Measurements from ENCODE around the gene DNER. TPM values are rescaled to one million over a fixed set of nuclear protein-coding genes. Genes with fewer than 3 reads are reported as not detected.

DNER gene
- total and polyA plus RNA-seq, 2 of the 4 experiments (the other 2 are of a cell fraction): under 0.01 to 0.14 TPM

DNA sequence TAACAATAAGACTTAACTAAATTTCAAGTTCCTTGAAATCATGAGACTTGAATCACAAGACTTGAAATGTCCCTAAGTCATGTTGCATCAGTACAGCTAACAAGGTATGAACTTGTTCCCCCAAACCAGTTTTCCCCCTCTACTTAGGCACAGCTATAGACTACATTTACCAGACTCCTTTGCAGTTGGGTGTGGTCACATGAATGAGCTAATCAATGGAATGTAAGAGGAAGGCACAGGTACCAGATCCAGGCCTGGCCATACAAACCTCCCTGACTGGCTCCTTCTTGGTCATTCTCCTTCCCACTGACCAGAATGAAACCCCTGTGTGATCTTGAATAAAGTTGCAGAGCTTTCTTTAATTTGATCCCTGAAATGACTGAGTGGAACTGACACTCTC, 77.8 kb downstream of the DNER start:
- H3K36me3 ChIP-seq (ENCODE audit: control insufficient read depth, insufficient read depth, low read length): no peaks in the 10 kb centered on the region
- H3K4me3 ChIP-seq (ENCODE audit: insufficient read depth, low read depth, low read length): no peak overlapping the region
- peaks cover 2% of the 10 kb centered on the region for H3K9me3 ChIP-seq (ENCODE audit: control insufficient read depth, insufficient read depth, low read length)
- ChIA-PET POLR2A (ENCODE audit: unreplicated experiment) (no interaction called here), CTCF (no interaction called here)
- dilution Hi-C loops (cut with HindIII; ENCODE audit: low sequenced_read_pairs, unreplicated experiment) (no loop called here), intact Hi-C loops (cut with micrococcal nuclease) (no loop called here), in situ Hi-C loops (cut with MboI; ENCODE audit: low sequenced_read_pairs) (no loop called here)
- no peak overlapping the region for H3K14ac ChIP-seq (replicated peaks; ENCODE audit: low read depth, low read length)
- H4K20me1 ChIP-seq (ENCODE audit: insufficient read depth, low read length): no peaks in the 10 kb centered on the region
- H2AK5ac ChIP-seq (ENCODE audit: low read depth, low read length): no peak overlapping the region
- no peak overlapping the region for H3K27ac ChIP-seq (ENCODE audit: insufficient read depth, low read length)
- H2BK120ac ChIP-seq (ENCODE audit: low read depth, low read length): no peak overlapping the region
- H3K27me3 ChIP-seq (ENCODE audit: control insufficient read depth, insufficient read depth, low read length): no peaks in the 10 kb centered on the region
- no peak overlapping the region for H3K23ac ChIP-seq (ENCODE audit: low read depth, low read length)
- no peak overlapping the region for H2AK9ac ChIP-seq (replicated peaks; ENCODE audit: low read depth, low read length, poor library complexity)
- H2BK15ac ChIP-seq (ENCODE audit: low read depth, low read length): no peak overlapping the region
- no peak overlapping the region for H3K4me2 ChIP-seq (ENCODE audit: low read depth, low read length)
- no peaks in the 10 kb centered on the region for H3K79me1 ChIP-seq (ENCODE audit: low read depth in 1 of 2, low read length in 2 of 2)
- BruUV-seq (replicated peaks): no TSS peak
- H4K8ac ChIP-seq (ENCODE audit: low read depth in 2 of 2, low read length in 2 of 2): no peak overlapping the region
- H3K56ac ChIP-seq (ENCODE audit: extremely low read depth, insufficient read depth, low read length): no peak overlapping the region
- H3K9ac ChIP-seq (ENCODE audit: low read depth, low read length): no peak overlapping the region
- no peaks in the 10 kb centered on the region for H3K4me1 ChIP-seq (ENCODE audit: control insufficient read depth, insufficient read depth, low read length)
- no peak overlapping the region for H3K4ac ChIP-seq (ENCODE audit: low read depth, low read length)
- TF ChIP-seq, protein P1, sequence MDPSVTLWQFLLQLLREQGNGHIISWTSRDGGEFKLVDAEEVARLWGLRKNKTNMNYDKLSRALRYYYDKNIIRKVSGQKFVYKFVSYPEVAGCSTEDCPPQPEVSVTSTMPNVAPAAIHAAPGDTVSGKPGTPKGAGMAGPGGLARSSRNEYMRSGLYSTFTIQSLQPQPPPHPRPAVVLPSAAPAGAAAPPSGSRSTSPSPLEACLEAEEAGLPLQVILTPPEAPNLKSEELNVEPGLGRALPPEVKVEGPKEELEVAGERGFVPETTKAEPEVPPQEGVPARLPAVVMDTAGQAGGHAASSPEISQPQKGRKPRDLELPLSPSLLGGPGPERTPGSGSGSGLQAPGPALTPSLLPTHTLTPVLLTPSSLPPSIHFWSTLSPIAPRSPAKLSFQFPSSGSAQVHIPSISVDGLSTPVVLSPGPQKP (IDR thresholded peaks at IDR 0.05; ENCODE audit: borderline replicate concordance, low read depth, low read length): no peak
- TF ChIP-seq BHLHE40 (IDR thresholded peaks at IDR 0.05; ENCODE audit: low read depth, low read length): no peak
- no peak for TF ChIP-seq RCOR1 (IDR thresholded peaks at IDR 0.05; ENCODE audit: insufficient replicate concordance, low read length)
- TF ChIP-seq, protein P2, sequence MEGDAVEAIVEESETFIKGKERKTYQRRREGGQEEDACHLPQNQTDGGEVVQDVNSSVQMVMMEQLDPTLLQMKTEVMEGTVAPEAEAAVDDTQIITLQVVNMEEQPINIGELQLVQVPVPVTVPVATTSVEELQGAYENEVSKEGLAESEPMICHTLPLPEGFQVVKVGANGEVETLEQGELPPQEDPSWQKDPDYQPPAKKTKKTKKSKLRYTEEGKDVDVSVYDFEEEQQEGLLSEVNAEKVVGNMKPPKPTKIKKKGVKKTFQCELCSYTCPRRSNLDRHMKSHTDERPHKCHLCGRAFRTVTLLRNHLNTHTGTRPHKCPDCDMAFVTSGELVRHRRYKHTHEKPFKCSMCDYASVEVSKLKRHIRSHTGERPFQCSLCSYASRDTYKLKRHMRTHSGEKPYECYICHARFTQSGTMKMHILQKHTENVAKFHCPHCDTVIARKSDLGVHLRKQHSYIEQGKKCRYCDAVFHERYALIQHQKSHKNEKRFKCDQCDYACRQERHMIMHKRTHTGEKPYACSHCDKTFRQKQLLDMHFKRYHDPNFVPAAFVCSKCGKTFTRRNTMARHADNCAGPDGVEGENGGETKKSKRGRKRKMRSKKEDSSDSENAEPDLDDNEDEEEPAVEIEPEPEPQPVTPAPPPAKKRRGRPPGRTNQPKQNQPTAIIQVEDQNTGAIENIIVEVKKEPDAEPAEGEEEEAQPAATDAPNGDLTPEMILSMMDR (conservative IDR thresholded peaks at IDR 0.05; ENCODE audit: low read depth, low read length): no peak
- TF ChIP-seq POLR2A (IDR thresholded peaks at IDR 0.05; ENCODE audit: low read depth, low read length): no peak
- no peak for TF ChIP-seq SMC3 (IDR thresholded peaks at IDR 0.05; ENCODE audit: low read depth, low read length)
- TF ChIP-seq RAD21 (IDR thresholded peaks at IDR 0.05; ENCODE audit: low read length): no peak
- no peak for TF ChIP-seq CHD1 (IDR thresholded peaks at IDR 0.05; ENCODE audit: low read depth, low read length)
- no peak for TF ChIP-seq NFE2L2 (IDR thresholded peaks at IDR 0.05; ENCODE audit: low read depth, low read length)
- no peak for TF ChIP-seq MAFK (IDR thresholded peaks at IDR 0.05; ENCODE audit: low read depth, low read length)
- TF ChIP-seq FOS (IDR thresholded peaks at IDR 0.05; ENCODE audit: low read depth, low read length): no peak
- no peak overlapping the region for H2BK5ac ChIP-seq (ENCODE audit: low read depth, low read length, poor library complexity, severe bottlenecking)
- H3K9me1 ChIP-seq (ENCODE audit: insufficient read depth, low read length): no peaks in the 10 kb centered on the region
- no peak overlapping the region for H2AFZ ChIP-seq (replicated peaks; ENCODE audit: low read length, poor library complexity)
- ATAC-seq (ENCODE audit: low read depth): no peak
- H3K18ac ChIP-seq (ENCODE audit: low read depth, low read length): no peak overlapping the region
- no peak for DNase-seq
- no peak overlapping the region for H4K91ac ChIP-seq (ENCODE audit: insufficient read depth, low read depth, low read length)
- H4K5ac ChIP-seq (ENCODE audit: low read depth, low read length): no peak overlapping the region
- no peak overlapping the region for H2BK20ac ChIP-seq (ENCODE audit: low read depth, low read length)

Data from IMR-90 (cell line).